ENCODE measurements around the gene TCF4. TPM values are rescaled to one million over a fixed set of nuclear protein-coding genes. Genes with fewer than 3 reads are reported as not detected.

The TCF4 gene
- polyA plus RNA-seq, 1 experiment, result 47.3 TPM

- Histone ChIP-seq H3K27me3 (ENCODE audit: control insufficient read depth, insufficient read depth, low read length) (no peaks in the 10 kb centered on the region), H3K9me3 (ENCODE audit: control insufficient read depth, insufficient read depth, low read length) (no peaks in the 10 kb centered on the region), H3K4me3 (ENCODE audit: low read depth, low read length) (no peak overlapping the region), H3K27ac (ENCODE audit: low read depth, low read length) (no peak overlapping the region)
- CTCF ChIA-PET, result no interaction called here
- DNase-seq (ENCODE audit: low read depth, low spot score), result no peak
- POLR2A ChIA-PET, result no interaction called here
- TF ChIP-seq CTCF (IDR thresholded peaks at IDR 0.05; ENCODE audit: low read depth, low read length), result no peak
These were observed 298.9 kb downstream of the TCF4 start for GRCh38 chr18:55289048-55289447.

GRCh38 chr18:55287935-55288868 lies 299.8 kb downstream of the TCF4 start:
- POLR2A ChIA-PET, result no interaction called here
- DNase-seq (ENCODE audit: low read depth, low spot score), result no peak

GRCh38 chr18:55287149-55287806 lies 300.7 kb downstream of the TCF4 start:
- POLR2A ChIA-PET, result no interaction called here
- Histone ChIP-seq H3K27ac (ENCODE audit: low read depth, low read length) (no peak overlapping the region), H3K9me3 (ENCODE audit: control insufficient read depth, insufficient read depth, low read length) (no peaks in the 10 kb centered on the region), H3K27me3 (ENCODE audit: control insufficient read depth, insufficient read depth, low read length) (no peaks in the 10 kb centered on the region), H3K4me3 (ENCODE audit: low read depth, low read length) (no peak overlapping the region)
- CTCF ChIA-PET, result interaction anchor here (1.1 kb wide), 1 partner anchor 52 kb away, joined by 10 read pairs; no protein-coding TSS in a partner anchor
- no peak for DNase-seq (ENCODE audit: low read depth, low spot score)
- no peak for TF ChIP-seq CTCF (IDR thresholded peaks at IDR 0.05; ENCODE audit: low read depth, low read length)

More at GRCh38 chr18:55287935-55288868, 299.8 kb downstream of the TCF4 start:
- no peaks in the 10 kb centered on the region for H3K9me3 ChIP-seq (ENCODE audit: control insufficient read depth, insufficient read depth, low read length)
- TF ChIP-seq CTCF (IDR thresholded peaks at IDR 0.05; ENCODE audit: low read depth, low read length), result no peak
- CTCF ChIA-PET, result interaction anchor here (1.1 kb wide), 1 partner anchor 53 kb away, joined by 10 read pairs; no protein-coding TSS in a partner anchor
- H3K27me3 ChIP-seq (ENCODE audit: control insufficient read depth, insufficient read depth, low read length), result no peaks in the 10 kb centered on the region
- no peak overlapping the region for H3K4me3 ChIP-seq (ENCODE audit: low read depth, low read length)
- no peak overlapping the region for H3K27ac ChIP-seq (ENCODE audit: low read depth, low read length)

- TF ChIP-seq CTCF (IDR thresholded peaks at IDR 0.05; ENCODE audit: low read depth, low read length), result no peak
- CTCF ChIA-PET, result interaction anchor here (1.0 to 1.2 kb wide), 2 partner anchors 40 to 51 kb away, joined by 3 read pairs; no protein-coding TSS in a partner anchor
- H3K27ac ChIP-seq (ENCODE audit: low read depth, low read length), result no peak overlapping the region
- DNase-seq (ENCODE audit: low read depth, low spot score), result no peak
- no peak overlapping the region for H3K4me3 ChIP-seq (ENCODE audit: low read depth, low read length)
- H3K9me3 ChIP-seq (ENCODE audit: control insufficient read depth, insufficient read depth, low read length), result no peaks in the 10 kb centered on the region
- H3K27me3 ChIP-seq (ENCODE audit: control insufficient read depth, insufficient read depth, low read length), result no peaks in the 10 kb centered on the region
- POLR2A ChIA-PET, result interaction anchor here (1.1 kb wide), 1 partner anchor 16 kb away, joined by 3 read pairs; no protein-coding TSS in a partner anchor
These were observed 301.7 kb downstream of the TCF4 start for GRCh38 chr18:55286257-55286825.

Data from AG04450 (cell line).